NCI-H187 (cell line): Measurements from ENCODE around the gene SNRNP70.

Source experiments
- DNase-seq, 2 experiments: peaks; one replicate each; lab custom pipeline; 2025; lab: John Stamatoyannopoulos, UW

The SNRNP70 gene

GRCh38 chr19:49148784-49149651 lies 63.8 kb downstream of the SNRNP70 start:
- DNase-seq = peak; percentile 99

DNA sequence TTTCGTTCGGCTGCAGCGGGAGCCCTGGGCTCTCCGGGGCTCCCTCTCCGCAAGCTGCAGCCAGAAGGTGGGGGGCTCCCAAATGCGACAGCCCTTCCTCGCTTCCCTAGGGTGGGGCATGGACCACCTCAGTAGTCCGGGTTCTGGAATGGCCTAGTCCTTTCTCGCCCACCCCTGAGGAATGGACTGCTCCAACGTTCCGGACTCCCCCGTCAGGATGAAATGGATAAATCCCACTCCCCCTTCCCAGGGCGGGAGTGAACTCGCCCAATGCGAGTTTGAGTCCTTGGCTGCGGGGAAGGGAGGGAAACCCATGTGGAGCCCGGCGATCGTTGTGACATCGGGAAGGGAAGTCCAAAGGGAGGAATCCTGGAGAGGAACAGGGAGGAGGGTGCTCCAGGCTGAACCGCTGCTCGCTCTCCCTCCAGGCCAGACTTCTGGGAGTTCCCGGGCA lies 64.4 kb downstream of the SNRNP70 start:
- DNase-seq = peak; percentile 55 to 94

DNA sequence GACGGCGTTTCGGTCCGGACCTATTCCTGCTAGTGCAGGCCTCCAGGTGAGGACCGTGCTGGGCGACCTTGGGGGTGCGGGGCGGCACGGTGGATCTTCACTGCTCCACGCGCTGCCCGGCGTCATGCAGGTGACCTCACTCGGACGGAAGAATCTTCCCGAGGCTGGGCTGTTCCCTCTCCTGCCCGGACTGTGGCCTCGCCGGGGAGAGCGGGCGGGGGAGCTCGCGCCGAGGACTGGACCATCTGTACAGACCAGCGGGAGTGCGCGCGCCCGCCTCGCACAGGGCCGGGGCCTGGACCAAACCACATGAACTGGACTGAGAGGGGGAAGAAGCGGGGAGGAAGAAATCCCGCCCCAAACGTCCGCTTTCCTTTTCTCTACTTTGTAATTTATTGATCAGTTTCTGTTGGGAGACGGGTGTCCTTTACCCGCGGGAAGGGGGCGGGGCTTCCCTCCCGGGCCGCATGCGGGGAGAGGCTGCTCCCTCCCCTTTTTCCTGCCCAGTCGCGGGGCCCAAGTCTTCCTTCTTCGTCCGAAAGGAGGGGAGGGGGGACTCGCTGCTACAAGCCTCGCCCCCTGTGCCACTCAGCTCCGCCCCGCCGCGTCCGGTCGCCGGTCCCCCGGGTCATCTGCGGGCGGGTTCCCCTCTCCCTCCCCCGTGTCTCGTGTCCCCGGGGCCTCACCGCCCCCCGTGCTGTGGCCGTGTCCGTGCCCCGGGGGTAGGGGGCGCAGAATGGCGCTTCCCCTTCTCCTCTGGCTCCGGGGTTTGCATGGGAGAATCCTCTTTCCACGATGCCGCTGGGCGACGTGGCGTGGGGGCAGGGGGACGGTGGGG lies 65.1 kb downstream of the SNRNP70 start:
- peak; percentile 90 to 96 for DNase-seq

GRCh38 chr19:49150944-49151243 lies 65.6 kb downstream of the SNRNP70 start:
- no peak for DNase-seq

DNA sequence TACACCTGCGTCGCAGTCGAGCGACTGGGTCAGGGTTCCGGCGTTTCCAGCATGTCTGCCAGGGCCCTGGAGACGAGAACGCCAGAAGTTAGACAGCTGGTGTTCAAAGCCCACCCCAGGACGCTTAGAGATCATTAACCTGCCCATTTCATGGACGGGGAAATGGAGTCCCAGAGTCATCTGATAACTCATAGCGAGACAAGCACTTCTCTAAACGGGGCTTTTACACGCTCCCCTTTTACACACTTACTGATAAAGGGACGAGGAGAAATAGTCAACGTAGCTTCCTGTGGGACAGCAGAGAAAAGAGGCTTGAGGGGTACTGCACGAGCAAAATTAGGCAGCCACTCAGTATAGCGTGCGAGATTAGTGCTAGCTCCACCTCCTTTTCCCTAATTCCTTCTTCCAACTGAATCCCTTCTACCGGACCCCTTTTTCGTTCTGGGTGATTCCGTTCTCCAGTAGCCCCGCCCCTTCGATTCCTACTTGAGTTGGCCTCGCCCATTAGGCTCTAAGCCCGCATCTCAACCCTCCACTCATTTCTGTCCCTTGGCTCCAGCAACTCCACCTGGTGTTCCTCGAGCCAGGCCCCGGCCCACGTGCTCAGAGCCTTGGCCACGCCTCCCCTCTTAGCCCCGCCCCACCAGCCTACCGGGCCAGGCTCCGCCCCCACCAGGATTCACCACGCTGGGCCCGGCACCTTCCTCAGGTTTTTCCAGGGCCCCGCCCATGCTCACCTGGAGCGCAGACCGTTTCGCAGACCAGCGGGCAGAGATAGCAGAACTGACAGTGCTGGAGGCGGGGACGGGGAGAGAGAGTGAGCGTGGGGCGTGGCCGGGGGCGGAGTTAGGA lies 66.2 kb downstream of the SNRNP70 start:
- DNase-seq = peak; percentile 96 to 99

- no peak for DNase-seq
Observed at GRCh38 chr19:49152119-49152550, 66.9 kb downstream of the SNRNP70 start.

DNA sequence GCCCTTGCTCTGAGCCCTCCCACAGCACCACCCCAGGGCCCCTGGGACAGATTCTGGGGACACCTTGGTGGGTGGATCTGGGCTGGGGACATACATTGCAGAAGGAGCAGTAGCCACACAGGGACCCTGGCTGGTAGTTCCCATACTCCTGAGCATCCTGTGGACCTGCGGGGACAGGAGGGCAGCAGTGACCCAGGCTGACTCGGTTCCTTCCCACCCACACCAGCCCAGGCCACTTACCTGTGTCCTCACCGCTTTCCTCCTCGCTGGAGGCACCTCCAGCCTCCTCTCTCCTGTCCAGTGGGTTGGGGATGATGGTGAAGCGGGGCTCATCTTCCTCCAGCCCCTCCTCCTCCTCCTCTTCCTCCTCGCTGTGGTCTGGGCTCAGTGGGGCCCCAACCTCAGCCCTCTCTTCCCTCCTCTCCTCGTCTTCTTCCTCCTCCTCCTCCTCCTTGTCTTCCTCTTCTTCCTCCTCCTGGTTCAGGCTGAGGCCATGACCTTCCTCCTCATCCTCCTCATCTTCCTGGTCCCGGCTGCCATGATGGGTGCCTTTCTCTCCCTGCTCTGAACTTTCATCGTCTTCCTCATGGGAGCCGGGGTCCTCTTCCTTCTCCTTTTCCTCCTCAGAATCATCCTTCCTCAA lies 68.0 kb downstream of the SNRNP70 start:
- no peak for DNase-seq

DNA sequence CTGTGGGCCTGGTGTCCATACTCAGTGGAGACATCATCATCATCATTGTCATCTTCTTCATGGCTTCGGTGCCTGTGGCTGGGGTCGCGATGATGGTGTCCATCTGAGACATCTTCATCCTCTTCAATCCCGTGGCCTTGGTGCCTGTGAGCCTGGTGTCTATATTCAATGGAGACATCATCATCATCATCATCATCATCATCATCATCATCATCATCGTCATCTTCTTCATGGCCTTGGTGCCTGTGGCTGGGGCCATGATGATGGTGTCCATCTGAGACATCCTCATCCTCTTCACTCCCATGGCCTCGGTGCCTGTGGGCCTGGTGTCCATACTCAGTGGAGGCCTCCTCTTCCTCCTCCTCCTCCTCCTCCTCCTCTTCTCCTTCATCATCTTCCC lies 69.0 kb downstream of the SNRNP70 start:
- DNase-seq = no peak

DNA sequence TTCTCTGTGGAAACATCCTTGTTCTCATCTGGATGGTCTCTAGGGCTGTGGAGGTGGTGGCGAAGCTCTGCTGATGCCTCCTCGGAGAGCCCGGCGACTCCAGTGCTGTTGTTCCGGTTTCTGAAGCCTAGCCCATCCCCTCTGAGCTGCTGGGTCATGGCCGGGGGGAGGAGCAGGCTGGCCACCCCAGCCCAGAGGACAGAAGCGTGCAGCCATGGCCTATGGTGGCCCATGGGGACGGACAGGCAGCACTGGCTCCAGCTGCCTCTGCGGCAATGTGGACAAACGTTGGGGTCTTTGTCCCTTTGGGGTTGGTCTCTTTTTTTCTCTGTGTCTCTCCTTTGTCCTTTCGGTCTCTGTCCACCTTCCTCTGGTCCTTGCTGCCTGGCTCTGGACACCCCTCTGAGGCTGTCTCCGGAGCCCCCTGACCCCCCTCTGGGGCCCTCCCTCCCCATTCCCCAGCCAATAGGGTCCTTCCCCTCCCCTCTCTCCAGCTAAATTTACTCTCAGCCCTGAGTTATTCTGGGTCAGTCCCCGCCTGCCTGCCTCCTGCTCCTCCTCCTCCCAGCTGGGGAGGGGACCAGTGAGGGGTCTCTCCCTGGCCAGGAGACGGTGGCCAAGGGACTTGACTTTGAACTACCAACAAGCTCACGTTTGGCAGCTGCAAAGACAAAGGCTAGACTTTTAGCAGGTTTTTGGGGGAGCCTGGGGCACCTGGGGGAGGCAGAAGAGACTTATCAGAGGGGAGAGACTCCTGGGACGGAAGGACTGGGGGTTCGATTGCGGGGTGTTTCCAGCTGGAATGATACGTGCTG lies 70.0 kb downstream of the SNRNP70 start, which contains the start of gene HRC:
Gene HRC (minus strand): TSS at position 392 of the 815 bp plus-strand sequence. CDS start 159 bp downstream, at position 233.
- DNase-seq = no peak

- DNase-seq = no peak
Observed at GRCh38 chr19:49155820-49156346, 70.6 kb downstream of the SNRNP70 start.

DNA sequence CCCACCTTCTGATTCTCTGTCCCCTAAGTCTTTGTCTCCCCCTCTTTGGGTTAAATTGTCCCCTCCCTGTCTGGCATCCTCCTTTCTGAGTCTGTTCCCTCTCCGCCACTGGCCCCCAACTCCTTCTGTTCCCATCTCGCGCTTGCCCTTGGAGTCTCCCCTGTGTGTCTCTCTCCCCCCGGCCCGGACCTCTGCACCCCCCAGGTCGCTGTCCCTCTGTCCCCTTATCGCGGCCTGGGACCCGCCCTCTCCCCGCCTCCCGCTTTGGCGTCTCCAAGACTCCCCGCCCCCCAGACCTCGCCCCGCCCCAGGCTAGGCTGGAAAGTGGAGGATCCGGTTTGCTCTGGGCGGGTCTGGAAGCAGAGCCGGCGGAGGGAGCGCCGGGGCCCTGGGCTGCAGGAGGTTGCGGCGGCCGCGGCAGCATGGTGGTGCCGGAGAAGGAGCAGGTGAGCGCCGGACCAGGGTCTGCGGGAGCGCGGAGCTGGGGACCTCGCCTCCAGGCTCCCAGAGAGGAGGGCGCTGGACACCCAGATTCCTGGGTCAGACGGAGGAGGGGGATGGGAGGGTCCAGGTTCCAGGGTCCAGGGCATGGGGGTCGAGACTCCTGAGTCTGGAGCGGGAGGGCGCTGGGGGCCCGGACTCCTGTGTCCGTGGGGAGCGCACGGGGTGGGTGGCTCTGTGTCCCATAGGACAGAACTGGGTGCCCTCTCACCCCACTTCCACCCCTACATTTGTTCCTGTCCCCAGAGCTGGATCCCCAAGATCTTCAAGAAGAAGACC lies 72.4 kb downstream of the SNRNP70 start, which contains the start of gene TRPM4:
Gene TRPM4 (plus strand): TSS at position 348 of the 780 bp plus-strand sequence. CDS start 75 bp downstream, at position 423.
- peak; percentile 76 to 90 for DNase-seq
